Stimulated activated CD8-positive, alpha-beta memory T cell treated with anti-CD3 and anti-CD28 coated beads, Interleukin-12 subunit alpha, Interleukin-12 subunit beta, amount 100 ng/mL, for 1 hour (primary cell): ENCODE results near the gene HELT.

Experiments used
- DNase-seq: peaks from one replicate; pipeline ENCODE4 v3.0.0-alpha.2; 2020; ENCODE audit warnings: low read depth

Gene HELT

DNA sequence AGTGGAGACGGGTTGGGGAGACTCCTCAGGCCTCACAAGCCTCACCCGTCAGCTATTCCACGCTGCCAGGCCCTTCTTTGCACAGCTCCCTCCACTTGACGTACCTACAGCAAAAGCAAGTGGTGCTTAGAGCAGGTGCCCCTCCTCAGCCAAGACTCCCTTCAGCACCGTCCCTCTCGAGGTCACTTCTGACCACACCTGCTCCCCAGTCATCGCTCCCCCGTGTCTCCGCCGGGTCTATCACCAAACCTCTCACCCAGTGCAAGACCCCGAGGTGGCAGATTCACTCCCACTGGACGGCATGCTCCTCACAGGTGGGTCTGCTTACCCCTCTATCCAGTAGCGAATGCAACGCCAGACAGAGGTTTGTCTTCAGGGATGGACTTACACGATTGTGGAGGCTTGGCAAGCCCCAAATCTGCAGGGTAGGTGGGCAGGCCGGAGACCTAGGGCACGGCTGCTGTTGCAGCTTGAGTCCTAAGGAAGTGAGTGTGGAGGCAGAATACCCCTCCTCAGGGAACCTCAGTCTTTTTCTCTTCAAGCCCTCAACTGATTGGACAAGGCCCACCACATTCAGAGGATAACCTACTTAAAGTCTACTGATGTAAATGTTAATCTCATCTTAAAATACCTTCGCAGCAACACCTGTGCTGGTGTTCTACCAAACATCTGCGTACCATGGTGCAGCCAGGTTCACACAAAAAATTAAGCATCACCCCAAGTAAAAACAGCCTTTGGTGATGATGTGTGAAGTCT is 14.5 kb upstream of the HELT start:
- DNase-seq: no peak

DNA sequence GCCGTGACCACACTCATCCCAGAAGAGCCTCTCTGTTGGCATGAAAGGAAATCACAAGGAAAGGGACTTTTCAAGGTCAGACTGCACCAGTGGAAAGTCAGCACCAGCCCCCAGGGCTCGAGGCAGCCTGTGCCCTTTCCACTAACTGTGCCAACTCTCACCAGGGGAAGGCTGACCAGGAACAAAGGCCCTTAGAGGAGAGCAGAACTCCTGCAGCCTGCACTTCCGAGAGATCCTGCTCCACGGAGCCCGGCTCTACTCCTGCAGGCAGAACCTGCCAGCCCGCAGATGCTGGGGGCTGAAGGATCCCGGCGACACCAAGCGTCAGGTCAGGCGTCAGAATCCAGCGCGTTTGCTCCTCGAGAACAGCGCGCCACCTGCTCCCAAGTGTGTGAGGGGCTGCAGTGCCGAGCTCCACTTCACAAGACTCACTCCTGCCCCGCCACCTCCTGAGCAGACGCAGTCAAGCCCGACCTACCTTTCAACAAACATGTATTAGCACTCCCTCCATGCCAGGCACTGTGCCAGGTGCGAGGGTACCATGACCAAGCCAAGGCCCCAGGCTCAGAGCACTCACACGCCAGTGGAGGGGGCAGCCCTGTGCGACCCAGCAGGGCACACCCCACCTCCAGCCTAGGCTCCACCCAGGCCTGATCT is 13.6 kb upstream of the HELT start:
- no peak for DNase-seq

DNA sequence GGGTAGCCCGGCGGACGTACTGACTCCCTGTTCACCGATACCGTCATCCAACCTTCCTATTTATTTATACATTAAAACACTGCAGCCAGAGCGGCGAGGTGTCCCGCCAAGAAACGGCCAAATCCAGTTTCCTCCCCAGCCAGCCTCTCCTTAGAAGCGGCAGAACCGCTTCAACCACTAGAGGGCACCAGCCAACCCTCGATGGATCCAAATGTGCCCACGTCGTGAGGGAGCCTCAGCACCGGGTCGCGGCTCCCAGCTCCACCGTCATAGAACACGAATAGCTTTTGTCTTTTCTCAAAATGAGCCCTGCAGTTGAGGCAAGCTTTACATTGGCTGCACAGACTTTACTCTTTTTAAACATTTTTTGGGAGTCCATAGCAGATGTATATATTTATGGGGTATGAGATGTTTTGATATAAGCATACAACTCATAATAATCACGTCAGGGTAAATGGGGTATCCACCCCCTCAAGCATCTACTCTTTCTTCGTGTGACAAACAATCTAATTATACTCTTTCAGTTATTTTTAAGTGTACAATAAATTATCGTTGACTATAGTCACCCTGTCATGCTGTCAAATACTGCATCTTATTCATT is 13.0 kb upstream of the HELT start:
- DNase-seq: peak; percentile 63

DNA sequence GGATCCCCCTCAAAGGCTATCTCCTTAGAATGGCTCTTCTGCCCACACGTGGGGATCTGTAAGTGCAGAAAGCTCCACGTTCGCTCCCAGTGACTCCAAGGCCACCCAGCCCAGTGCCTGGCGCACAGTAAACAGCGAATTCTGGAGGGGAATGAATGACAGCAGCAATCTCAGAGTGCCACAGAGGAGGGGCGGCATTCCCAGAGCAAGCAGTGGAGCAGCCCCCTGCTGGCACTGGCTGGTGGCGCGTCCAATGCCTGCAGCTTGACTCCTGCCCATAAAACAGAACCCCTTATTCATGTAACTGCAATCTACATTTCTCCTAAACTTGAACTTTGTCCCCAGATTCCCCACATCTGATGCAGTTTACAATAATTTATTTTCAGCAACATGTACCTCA is 6.9 kb upstream of the HELT start:
- no peak for DNase-seq

DNA sequence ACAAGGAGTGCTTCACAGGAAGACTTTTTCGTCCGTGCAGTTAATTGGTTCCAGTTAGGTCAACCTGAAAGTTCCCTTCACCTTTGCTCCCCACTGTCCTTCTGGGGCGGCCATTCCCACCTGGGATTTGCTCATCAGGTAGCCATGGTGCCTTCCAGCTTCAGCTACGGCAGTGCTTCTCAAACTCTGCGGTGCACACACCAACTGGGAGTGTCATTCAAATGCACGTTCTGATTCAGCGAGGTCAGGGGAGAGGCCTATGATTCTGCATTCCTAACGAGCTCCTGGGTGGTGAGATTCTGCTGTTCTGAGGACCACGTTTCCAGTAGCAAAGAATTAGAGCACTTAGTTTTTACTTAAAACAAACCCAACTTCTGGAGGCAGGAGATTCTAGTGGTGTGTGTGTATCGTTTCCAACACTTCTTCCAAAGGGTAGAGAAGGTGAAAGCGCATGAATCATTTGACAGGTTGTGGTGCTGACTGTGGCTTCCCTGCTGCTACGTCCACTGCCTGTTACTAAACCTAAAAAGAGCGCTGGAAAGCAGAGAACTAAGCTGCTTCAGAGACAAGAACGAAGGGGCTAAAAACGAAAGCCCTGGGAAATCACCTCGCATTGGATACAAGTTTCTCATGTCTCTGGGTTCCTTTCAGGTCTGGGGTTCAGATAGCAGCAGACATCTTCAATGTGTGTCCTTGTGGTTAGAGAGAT is 4.7 kb upstream of the HELT start:
- no peak for DNase-seq

DNA sequence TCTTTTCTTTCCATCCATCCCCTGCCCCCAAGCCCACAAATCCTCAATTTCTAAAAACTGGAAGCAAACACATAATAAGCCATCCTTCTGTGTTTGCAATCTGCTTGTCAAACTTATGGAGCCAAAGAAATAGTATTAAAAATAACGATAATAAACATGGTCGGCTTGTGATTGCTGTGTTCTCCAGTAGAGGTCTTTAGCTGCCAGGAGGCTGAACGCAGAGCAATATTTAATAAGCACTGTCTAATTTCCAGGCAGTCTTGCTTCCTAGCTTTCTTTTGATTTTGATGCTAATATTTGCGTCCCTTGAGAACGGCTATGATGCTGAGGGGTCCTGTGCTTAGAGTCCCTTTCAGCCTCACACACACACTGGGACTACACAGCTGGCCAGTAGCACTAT is 3.2 kb upstream of the HELT start:
- DNase-seq: no peak

DNA sequence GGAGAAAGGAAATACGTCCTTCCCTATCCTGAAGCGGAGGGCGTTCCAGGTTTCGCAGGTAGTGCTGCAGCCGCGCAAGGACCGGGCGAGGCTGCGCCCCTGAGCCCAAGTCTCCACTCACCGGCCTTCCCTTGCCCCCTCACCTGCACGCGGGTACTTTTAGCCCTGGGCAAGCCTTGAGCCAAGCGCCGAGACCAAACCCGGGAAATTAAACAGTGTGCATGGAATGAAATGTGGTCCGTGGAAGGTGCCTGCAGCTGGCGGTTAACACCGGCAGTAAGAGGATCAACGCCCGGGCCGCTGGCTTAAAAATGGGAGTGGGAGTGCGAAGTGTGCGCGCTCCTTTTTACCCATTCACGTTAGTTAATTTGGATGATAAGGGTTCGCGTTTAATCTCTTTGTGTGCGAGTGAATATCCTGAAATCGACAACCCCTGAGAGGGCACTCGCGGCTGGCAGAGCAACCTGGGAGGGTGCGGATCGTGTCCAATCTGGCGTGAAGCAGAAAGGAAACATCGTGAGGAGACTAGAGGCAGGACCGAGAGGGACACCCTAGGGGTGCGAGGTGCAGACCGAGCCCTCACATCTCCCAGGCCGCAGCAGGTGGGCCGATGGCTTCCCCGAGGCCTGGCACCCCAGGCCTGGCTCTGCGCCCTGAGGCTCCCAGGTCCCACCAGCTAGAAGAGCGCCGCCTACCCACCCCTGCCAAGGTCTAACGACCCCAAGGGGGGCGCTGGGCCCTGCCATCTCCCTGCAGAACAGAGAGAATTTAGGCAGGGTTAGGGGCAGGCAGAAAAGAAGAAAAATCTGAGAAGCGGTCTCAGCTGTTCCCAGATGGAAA is 2.0 kb upstream of the HELT start:
- DNase-seq: no peak

DNA sequence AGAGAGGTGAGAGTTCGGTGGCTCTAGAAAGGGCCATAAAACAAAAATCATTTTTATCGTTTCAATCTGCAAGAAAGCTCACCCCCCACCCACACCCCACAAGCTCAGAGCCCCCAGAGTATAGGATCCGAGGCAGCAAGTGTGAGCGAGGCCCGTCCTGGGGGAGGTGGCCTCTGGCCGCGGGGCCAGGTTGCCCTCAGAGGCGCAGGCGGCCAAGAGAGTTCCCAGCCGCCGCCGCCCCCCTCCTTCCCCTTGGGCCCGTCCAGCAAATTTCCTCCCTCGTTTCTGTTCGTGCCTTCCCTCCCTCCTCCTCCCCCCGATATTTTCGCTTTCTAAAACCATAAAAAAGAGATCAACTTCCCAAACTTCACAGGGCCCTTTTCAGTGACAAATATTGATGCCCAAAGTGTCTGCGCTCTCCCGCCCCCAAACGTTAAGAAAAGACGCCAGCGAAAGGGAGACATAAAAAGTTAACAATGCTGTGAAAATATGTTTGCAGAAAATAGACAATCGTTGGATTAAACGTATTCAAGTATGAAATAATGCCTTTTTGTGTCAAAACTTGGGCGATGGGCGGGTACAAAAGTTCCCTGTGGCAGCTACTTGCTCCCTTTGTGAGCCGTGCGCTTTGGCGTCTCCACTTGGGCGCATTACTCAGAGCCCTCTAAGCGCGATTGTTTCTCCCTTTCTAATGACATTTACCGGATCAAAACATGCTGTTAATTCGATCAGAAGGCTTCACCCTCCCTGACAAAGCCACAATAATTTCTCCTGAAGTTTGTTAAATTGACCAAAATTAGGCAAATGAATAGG is 1.1 kb upstream of the HELT start:
- DNase-seq: no peak

DNA sequence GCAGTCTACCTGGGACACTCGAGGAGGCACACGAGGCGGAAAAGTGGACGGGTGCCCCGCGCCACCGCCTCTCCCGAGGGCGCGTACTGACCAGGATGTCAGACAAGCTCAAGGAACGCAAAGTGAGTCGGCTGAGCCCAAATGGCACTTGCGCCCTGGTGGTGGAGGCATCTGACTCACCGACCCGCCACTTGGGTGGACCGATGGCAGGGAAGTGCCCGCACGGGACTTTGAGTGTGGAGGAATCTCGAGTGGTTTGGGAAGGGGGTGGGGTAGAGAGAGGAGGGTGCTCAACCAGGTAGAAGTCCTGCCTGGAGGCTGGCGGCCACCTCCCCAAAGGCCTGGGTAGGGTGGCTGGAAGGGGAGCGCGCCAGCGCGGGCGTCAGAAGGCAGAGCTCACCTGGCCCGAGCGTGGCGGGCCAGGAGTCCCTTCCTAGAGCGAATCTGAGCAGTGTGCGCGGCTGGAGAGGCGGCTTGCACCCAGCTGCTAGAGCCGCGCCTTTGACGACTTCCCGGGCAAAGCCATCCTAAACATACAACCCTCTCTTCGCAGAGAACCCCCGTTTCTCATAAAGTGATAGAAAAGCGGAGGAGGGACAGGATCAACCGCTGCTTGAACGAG is 655 bp downstream of the HELT start:
- no peak for DNase-seq

DNA sequence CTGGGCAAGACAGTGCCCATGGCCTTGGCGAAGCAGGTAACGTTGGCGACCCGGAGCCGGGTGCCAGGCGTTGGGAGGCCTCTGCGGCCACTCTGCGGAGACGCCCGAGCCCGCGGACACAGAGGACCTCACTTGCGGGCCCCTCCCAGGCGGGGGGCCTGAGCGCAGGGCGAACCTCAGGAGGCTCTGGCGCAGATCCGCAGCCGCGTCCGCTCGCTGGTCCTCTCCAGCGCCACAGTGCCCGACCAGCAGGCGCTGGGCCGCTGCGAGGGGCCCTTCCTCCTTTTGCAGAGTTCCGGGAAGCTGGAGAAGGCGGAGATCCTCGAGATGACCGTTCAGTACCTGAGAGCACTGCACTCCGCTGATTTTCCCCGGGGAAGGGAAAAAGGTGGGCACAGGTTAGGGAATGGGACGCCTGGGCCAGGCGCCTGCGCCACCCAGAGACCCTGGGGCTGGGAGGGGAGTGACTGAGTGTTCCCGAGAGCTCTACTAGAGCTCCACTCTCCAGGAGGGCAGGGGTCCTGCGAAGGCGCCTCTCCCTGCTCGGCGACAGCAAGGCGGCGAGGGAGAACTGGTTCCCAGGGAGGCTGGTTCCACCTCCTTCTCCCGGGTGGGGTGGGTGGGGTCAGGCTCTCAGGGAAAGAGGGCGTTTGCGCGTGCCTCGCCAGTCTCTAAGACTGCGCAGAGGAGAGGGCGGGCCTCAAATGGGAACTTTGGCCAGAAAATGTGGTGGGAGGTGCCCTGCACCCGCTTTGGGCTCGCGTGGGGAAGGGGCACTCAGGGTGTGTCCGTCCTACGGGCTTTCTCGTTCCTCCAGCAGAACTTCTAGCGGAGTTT is 1.4 kb downstream of the HELT start:
- DNase-seq: no peak

DNA sequence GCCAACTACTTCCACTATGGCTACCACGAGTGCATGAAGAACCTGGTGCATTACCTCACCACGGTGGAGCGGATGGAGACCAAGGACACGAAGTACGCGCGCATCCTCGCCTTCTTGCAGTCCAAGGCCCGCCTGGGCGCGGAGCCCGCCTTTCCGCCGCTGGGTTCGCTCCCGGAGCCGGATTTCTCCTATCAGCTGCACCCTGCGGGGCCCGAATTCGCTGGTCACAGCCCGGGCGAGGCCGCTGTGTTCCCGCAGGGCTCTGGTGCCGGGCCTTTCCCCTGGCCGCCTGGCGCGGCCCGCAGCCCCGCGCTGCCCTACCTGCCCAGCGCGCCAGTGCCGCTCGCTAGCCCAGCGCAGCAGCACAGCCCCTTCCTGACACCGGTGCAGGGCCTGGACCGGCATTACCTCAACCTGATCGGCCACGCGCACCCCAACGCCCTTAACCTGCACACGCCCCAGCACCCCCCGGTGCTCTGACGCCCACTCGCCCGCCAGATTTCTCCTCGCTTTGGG is 2.1 kb downstream of the HELT start:
- no peak for DNase-seq

DNA sequence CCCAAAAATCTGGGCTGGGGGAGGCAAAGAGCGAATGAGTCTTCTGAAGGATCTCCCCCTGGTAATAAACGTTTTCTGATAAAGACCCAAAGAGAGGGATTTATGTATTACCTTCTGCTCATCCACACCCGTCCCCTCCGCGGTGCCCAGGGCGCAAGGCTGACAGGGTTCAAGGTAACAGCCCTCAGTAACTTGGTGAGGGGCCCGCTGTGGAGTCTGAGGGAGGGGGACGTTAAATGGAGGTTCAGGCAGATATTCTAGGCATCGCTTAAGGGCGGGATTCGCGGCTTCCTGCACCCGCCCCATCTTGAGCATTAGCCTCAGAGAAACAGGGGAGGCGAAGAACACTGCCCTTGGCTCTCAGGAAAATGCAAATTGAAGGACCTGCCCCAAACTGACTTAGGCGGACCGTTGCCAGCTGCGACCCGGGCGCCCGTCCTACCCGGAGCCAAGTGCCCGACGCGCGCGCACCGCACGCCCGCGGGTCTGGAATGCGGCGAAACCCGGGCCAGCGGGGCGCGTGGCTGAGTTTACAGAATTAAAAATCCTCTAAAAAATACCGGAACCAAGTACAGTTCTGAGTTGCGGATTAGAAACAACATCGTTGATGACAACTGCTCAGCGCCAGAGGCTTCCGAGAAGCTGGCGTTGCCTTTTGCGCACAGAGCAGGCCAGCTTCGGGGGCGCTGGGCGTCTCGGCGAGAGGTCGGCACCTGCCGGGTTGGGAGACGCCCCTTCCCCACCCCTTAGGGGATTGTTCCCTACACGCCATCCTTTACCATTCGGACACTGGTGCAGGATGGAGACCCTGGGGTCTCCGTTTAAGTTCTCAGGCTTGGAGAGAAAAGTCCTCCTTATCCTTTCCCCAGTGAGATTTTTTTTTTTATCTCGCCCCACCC is 2.8 kb downstream of the HELT start:
- no peak for DNase-seq

DNA sequence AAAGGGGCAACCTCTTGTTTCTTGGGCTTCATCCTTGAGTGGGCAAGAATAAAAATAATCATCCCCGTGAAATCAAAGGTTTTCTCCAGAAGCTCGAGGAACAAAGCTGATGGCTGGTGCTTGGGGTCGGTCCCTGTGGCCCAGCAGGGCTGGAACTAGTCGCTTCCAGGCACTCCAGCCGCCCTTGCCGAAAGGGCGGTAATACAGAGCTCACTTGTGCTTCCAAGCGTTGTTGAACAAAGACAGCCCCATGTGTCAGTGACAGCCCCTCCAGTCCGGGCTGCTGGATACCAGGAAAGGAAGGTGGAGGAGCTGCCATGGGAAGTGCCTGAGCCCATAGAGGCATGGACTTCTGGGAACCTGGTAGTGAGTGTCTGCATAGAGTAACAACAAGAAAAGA is 5.2 kb downstream of the HELT start:
- no peak for DNase-seq

DNA sequence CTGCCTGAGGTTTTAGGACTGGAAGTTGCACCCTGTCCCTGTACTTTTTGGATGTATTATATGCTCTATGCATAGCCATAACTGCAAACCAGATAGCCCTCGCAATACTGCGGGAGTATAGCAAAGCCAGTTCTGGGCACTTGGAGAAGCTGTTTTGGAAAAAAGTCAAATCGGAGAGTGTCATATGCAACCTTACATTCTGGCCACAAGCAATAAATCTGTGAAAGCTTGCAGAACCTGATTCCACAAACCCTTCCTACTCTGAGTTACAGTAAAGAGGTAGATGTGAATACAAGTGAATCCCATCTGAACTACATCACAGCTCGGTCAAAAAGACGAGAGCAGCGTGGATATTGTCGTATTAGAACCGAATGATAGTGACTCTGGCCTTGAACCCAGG is 10.3 kb downstream of the HELT start:
- DNase-seq: no peak

DNA sequence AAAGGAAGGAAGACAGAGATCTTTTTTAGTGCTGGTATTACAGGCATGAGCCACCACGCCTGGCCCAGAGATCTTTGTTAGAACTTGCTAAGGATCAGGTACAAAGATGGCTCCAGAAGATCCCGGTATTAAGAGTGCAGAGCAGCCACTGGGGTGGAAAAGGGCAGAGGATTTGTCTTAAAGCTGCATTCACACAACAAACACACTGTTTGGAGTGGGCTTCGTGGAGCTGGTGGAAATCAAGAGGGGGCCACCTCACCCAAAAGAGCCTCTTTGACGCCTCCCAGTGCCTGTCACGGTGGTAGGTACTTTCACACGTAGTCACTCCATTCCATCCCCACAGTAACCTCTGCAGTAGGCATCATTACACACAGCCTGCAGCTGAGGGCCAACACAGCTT is 13.3 kb downstream of the HELT start:
- DNase-seq: no peak

DNA sequence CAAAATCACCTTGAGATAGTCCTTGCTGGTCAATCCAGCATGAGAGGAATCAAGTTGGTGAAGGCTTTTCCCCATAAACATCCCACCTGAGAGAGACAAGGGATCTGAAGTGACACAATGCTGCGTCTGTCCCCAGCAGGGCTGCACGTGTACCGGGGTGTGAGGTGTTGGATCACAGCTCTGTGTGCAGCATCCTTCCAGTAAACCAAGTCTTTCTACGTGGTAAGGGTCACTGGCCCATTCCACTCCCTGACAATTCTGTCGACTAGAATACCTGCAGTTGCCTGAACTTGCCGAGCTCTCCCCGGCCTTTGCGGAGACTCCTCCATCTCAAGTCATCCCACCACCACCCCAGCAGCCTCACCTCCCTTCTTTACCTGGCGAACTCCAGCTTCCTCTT is 14.8 kb downstream of the HELT start:
- no peak for DNase-seq

DNA sequence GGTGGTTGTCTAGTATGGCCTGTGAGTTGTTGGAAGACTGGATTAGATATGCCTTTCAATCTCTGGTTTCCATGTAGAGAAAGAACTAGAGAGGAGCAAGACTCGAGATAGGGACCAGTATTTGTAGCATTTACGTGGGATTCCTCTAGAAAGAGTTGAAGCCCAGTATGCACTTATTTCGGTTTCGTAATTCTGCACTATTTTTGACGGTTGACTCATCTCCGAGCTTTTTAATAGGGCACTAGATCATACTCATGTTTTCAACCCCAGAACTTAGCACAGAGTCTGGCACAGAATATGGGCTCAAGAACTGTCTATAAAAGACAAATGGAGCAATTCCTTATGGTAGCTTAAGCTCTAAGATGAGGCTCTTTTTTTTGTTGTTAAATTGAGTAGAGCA is 15.7 kb downstream of the HELT start:
- no peak for DNase-seq

DNA sequence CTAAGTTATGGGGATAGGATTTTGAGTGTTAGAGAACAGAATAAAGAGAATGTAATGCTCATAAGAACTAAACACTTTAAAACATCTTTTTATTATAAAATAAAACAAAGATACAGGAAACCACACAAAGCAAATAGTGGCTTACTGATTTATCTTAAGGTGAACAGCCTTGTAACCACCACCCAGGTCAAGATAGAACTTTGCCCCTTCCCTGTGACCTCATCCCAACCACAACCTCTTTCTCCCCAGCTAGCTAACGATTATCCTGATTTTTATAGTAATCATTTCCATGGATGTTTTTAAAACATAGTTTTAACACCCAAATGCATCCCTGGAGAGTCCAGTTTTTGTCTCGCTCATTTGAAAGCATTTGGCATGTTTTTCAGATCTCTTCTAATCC is 17.0 kb downstream of the HELT start:
- DNase-seq: no peak

DNA sequence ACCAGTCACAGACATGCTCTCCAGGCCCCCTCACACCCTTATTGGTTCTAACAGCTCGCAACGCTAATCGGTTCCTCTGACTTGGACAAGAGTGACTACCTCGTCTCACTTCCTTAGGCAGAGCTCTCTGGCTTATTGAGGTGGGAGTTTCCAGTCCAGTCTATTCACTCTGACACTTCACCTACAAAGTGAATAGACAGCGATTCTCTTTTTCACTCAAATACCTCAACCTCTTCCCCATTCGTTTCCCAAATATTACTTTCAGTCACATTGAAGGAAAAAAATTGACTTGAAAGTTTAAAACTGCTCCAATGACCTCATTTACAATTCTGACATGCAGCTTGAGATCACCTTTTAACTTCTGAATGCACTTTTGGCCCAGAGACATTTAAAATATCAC is 17.7 kb downstream of the HELT start:
- DNase-seq: no peak
